IPS DF 6.9 (cell line): ENCODE data around the gene MKX.
"Not testable (repeated sequence)": the region's sequence is repeated elsewhere in the genome, so short reads cannot be mapped to it uniquely, and the experiment has no call there.

Source experiments
- DNase-seq: peaks from one replicate; pipeline ENCODE4 v3.0.0-alpha.2; 2013; ENCODE audit warnings: low read depth, low spot score
- H3K27ac ChIP-seq: one replicate; pipeline ENCODE4 v1.5.1; 2013; ENCODE audit warnings: low read length, control low read depth
- H3K27me3 ChIP-seq: 2 replicates; pipeline ENCODE4 v1.6.1; 2013; ENCODE audit warnings: mild to moderate bottlenecking, low read length; ENCODE audit not compliant: control insufficient read depth, insufficient read depth
- H3K36me3 ChIP-seq: 2 replicates; pipeline ENCODE4 v1.6.1; 2013; ENCODE audit warnings: low read length; ENCODE audit not compliant: control insufficient read depth, insufficient read depth
- H3K4me1 ChIP-seq: 2 replicates; pipeline ENCODE4 v1.6.1; 2013; ENCODE audit warnings: low read length; ENCODE audit not compliant: control insufficient read depth, insufficient read depth
- H3K4me3 ChIP-seq: 2 replicates; pipeline ENCODE4 v1.5.1; 2013; ENCODE audit warnings: mild to moderate bottlenecking, low read length
- H3K9me3 ChIP-seq: 2 replicates; pipeline ENCODE4 v1.6.1; 2013; ENCODE audit warnings: low read length, inconsistent platforms; ENCODE audit not compliant: control insufficient read depth, insufficient read depth
- WGBS: extraction: QIAGEN DNeasy Blood & Tissue Kit; methylation state at CpG from one replicate; pipeline ENCODE4 v1.1.7; 2013; ENCODE audit warnings: mixed read lengths, missing lambda C conversion rate; ENCODE audit not compliant: insufficient read length, insufficient coverage; 5-methylcytosine and 5-hydroxymethylcytosine counted together

The MKX gene

GRCh38 chr10:27695706-27696105 is 49.9 kb downstream of the MKX start:
- no CpG with 5 or more reads among the region's 2 CpGs for WGBS
- no peaks in the 10 kb centered on the region for H3K4me1 ChIP-seq
- no peaks in the 10 kb centered on the region for H3K9me3 ChIP-seq
- H3K27ac ChIP-seq = no peak overlapping the region
- no peak for DNase-seq
- H3K36me3 ChIP-seq = no peaks in the 10 kb centered on the region
- no peak overlapping the region for H3K4me3 ChIP-seq
- no peaks in the 10 kb centered on the region for H3K27me3 ChIP-seq

DNA sequence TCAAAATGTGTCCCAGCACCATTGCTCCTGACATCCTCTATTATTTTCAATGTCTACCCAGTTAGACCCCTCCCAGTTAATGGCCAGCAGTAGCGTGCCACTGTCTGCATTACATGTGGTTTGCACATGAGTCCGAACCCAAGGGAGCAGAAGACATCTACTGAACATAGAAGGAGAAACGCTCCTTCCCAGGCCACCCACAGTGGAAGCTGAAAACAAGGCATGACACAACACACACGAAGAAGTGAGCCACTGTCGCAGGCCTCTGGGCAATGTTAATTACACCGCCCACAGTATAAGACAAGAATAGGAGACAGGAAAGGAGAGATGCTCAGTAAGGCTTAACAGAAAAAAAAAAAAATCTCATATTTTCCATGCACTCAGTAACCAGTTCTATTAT is 50.5 kb downstream of the MKX start:
- Histone ChIP-seq H3K27ac (no peak overlapping the region), H3K27me3 (no peaks in the 10 kb centered on the region), H3K9me3 (no peaks in the 10 kb centered on the region), H3K36me3 (no peaks in the 10 kb centered on the region), H3K4me3 (no peak overlapping the region), H3K4me1 (no peaks in the 10 kb centered on the region)
- DNase-seq = no peak
- no CpG with 5 or more reads among the region's 6 CpGs for WGBS

GRCh38 chr10:27692663-27693062 is 53.0 kb downstream of the MKX start:
- DNase-seq = no peak
- Histone ChIP-seq H3K9me3 (no peaks in the 10 kb centered on the region), H3K36me3 (no peaks in the 10 kb centered on the region), H3K27ac (no peak overlapping the region), H3K4me3 (no peak overlapping the region), H3K4me1 (no peaks in the 10 kb centered on the region), H3K27me3 (no peaks in the 10 kb centered on the region)
- WGBS = no CpG with 5 or more reads among the region's 3 CpGs

GRCh38 chr10:27688991-27689390 is 56.6 kb downstream of the MKX start:
- H3K4me3 ChIP-seq = no peak overlapping the region
- H3K27ac ChIP-seq = no peak overlapping the region
- DNase-seq = no peak
- no peaks in the 10 kb centered on the region for H3K4me1 ChIP-seq
- H3K36me3 ChIP-seq = no peaks in the 10 kb centered on the region
- no CpG with 5 or more reads among the region's 4 CpGs for WGBS
- H3K27me3 ChIP-seq = no peaks in the 10 kb centered on the region
- no peaks in the 10 kb centered on the region for H3K9me3 ChIP-seq

GRCh38 chr10:27688276-27688675 is 57.3 kb downstream of the MKX start:
- H3K27me3 ChIP-seq = no peaks in the 10 kb centered on the region
- H3K4me3 ChIP-seq = no peak overlapping the region
- no peaks in the 10 kb centered on the region for H3K36me3 ChIP-seq
- no peak overlapping the region for H3K27ac ChIP-seq
- H3K9me3 ChIP-seq = no peaks in the 10 kb centered on the region
- no CpG with 5 or more reads among the region's 1 CpG for whole genome bisulfite sequencing
- H3K4me1 ChIP-seq = no peaks in the 10 kb centered on the region
- no peak for DNase-seq

DNA sequence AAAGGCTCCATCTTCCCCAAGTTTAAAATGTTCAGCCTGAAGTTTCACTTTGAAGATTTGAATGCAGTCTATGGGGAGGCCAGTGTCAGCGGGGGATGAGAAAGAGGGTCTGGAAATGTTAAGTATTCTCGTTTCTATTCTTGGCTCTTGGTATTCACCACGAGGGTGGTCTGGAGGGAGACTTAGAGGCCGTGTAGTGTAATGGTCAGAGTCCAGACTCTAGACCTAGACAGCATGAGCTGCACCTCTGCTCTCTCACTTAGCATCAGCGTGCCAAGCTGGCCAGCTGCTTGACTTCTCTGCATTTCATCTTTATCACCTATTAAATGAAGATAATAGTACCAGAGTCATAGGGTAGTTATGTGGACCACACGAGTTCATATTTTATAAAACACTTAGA is 57.9 kb downstream of the MKX start:
- Histone ChIP-seq H3K27me3 (no peaks in the 10 kb centered on the region), H3K36me3 (no peaks in the 10 kb centered on the region), H3K27ac (no peak overlapping the region), H3K4me3 (no peak overlapping the region), H3K4me1 (no peaks in the 10 kb centered on the region), H3K9me3 (no peaks in the 10 kb centered on the region)
- no CpG with 5 or more reads among the region's 6 CpGs for WGBS
- no peak for DNase-seq

DNA sequence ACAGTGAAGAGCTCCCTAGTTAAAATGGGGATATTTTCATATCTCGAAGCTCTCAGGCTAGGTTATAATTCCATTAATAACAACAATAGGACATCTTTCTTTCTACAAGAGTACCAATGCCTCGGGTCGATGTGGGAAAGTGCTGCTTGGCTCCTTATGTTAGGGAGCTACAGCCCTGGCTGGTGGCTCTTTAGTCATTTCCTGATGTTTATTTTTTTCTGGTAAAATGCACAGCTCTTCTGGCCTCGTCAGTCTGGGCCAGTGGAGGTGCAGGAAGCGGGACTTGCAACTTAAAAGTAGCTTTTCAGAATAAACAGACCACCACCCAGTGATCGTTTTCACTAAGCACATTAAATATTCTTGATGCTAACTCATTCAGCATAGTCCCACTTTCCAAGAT is 58.3 kb downstream of the MKX start:
- no CpG with 5 or more reads among the region's 6 CpGs for WGBS
- no peak overlapping the region for H3K27ac ChIP-seq
- no peaks in the 10 kb centered on the region for H3K4me1 ChIP-seq
- no peaks in the 10 kb centered on the region for H3K27me3 ChIP-seq
- no peak for DNase-seq
- no peaks in the 10 kb centered on the region for H3K9me3 ChIP-seq
- no peak overlapping the region for H3K4me3 ChIP-seq
- no peaks in the 10 kb centered on the region for H3K36me3 ChIP-seq

- no peak for DNase-seq
- Histone ChIP-seq H3K27ac (no peak overlapping the region), H3K9me3 (no peaks in the 10 kb centered on the region), H3K27me3 (no peaks in the 10 kb centered on the region), H3K4me1 (no peaks in the 10 kb centered on the region), H3K36me3 (no peaks in the 10 kb centered on the region), H3K4me3 (no peak overlapping the region)
- WGBS = no CpG with 5 or more reads among the region's 8 CpGs
Measured at GRCh38 chr10:27685681-27686080, 59.9 kb downstream of the MKX start.

DNA sequence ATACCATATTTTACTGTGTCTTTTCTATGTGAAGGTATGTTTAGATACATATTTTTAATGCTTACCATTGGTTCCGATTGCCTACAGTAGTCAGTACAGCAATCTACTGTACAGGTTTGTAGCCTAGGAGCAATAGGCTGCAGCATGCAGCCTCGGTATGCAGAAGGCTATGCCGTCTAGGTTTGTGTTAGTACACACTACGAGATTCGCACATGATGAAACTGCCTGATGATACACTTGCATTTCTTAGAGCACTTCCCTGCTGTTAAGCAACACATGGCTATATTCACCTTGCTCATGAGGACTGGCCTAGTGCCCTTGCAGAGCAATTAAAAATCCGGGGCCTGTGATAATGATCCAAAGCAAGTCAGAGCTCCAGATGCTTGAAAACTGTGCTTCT is 62.4 kb downstream of the MKX start:
- no peak for DNase-seq
- Histone ChIP-seq H3K4me1 (0 out of 2 replicates have a peak, but pooled peaks cover 2% of the 10 kb centered on the region), H3K27me3 (no peaks in the 10 kb centered on the region), H3K27ac (no peak overlapping the region), H3K36me3 (no peaks in the 10 kb centered on the region), H3K9me3 (no peaks in the 10 kb centered on the region), H3K4me3 (no peak overlapping the region)
- no CpG with 5 or more reads among the region's 6 CpGs for WGBS

GRCh38 chr10:27681795-27682194 is 63.8 kb downstream of the MKX start:
- not testable (repeated sequence) for H3K4me3 ChIP-seq, H3K9me3 ChIP-seq, H3K4me1 ChIP-seq, DNase-seq, H3K27ac ChIP-seq, H3K36me3 ChIP-seq, H3K27me3 ChIP-seq
- WGBS = no CpG with 5 or more reads among the region's 3 CpGs

GRCh38 chr10:27680691-27681605 is 64.7 kb downstream of the MKX start:
- DNase-seq = no peak
- Histone ChIP-seq H3K4me1 (0 out of 2 replicates have a peak, but pooled peaks cover 2% of the 10 kb centered on the region), H3K9me3 (no peaks in the 10 kb centered on the region), H3K4me3 (no peak overlapping the region), H3K27ac (no peak overlapping the region), H3K27me3 (no peaks in the 10 kb centered on the region), H3K36me3 (no peaks in the 10 kb centered on the region)
- no CpG with 5 or more reads among the region's 14 CpGs for WGBS
